PC-3 (cell line): ENCODE data around the gene GRSF1.

ENCODE experiments used
- EZH2 ChIP-seq: fragments of 300-600 bp; sonication (generic); IDR thresholded peaks from one replicate; pipeline ENCODE4 v1.6.1; 2017; ENCODE audit warnings: antibody characterized with exemption, mild to moderate bottlenecking, low read length; ENCODE audit not compliant: unreplicated experiment
- TF ChIP-seq, protein P1 (sequence below): fragments of 300-600 bp; sonication (generic); conservative IDR thresholded peaks from 2 replicates; pipeline ENCODE4 v1.5.1; 2017; ENCODE audit warnings: antibody characterized with exemption, low read depth, mild to moderate bottlenecking, low read length

DNA sequence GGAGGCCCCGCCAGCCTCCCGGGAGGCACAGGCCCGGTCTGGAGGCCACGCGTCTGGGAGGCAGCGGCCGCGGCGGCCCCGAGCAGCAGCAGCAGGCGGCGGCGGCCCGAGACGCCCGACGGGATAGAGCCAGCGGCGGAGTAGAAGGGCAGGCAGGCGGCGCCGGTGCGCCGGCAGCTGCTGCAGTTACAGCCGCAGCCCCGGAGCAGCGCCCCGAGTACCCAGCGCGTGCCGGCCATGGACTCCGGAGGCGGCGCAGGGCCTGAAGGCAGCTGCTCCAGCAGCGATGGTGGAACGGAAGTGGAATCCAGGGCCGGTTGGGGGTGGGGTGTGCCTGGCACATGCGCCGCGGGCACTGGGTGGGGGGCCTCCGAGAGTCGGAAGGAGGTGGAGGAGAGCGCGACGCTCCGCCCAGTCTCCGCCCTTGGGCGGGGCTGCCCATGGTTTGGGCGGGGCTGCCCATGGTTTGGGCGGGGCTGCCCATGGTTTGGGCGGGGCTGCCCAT is at the start of gene GRSF1:
- TF ChIP-seq, protein P1, sequence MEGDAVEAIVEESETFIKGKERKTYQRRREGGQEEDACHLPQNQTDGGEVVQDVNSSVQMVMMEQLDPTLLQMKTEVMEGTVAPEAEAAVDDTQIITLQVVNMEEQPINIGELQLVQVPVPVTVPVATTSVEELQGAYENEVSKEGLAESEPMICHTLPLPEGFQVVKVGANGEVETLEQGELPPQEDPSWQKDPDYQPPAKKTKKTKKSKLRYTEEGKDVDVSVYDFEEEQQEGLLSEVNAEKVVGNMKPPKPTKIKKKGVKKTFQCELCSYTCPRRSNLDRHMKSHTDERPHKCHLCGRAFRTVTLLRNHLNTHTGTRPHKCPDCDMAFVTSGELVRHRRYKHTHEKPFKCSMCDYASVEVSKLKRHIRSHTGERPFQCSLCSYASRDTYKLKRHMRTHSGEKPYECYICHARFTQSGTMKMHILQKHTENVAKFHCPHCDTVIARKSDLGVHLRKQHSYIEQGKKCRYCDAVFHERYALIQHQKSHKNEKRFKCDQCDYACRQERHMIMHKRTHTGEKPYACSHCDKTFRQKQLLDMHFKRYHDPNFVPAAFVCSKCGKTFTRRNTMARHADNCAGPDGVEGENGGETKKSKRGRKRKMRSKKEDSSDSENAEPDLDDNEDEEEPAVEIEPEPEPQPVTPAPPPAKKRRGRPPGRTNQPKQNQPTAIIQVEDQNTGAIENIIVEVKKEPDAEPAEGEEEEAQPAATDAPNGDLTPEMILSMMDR = no peak
- TF ChIP-seq EZH2 = no peak
